Ovary (tissue), 9 donors: ENCODE measurements around the gene HBB. TPM values are rescaled to one million over a fixed set of nuclear protein-coding genes. Genes with fewer than 3 reads are reported as not detected.

Experiments used
- DNase-seq, 5 donors: peaks; one replicate each; pipeline ENCODE4 v3.0.0-alpha.2; 2019 to 2020
- H3K27ac ChIP-seq, 2 donors: fragments of 200-600 bp; one replicate each; pipeline versions ENCODE4 v1.5.1 to v1.8.0; 2019 to 2022
- H3K27me3 ChIP-seq: fragments of 200-600 bp; one replicate; pipeline ENCODE4 v1.8.0; 2022
- H3K36me3 ChIP-seq: fragments of 200-600 bp; sonication (generic); one replicate; pipeline ENCODE4 v1.5.1; 2019
- H3K4me1 ChIP-seq: one replicate; pipeline ENCODE4 v1.8.1; 2013; ENCODE audit warnings: mild to moderate bottlenecking, moderate library complexity; ENCODE audit not compliant: insufficient read depth
- H3K4me3 ChIP-seq: fragments of 200-600 bp; sonication (generic); one replicate; pipeline ENCODE4 v1.5.1; 2017
- H3K9me3 ChIP-seq, 2 donors: fragments of 200-600 bp in 1 of 2; sonication (generic) in 1 of 2; one replicate each; pipeline versions ENCODE4 v1.5.1 to v1.8.1; 2013 to 2019; ENCODE audit warnings: mild to moderate bottlenecking in 1 of 2, moderate library complexity in 1 of 2
- EP300 ChIP-seq: sonication (generic); formaldehyde crosslinking; IDR thresholded peaks from one replicate; pipeline ENCODE4 v1.6.1; 2017; ENCODE audit warnings: antibody characterized with exemption
- POLR2A ChIP-seq: fragments of 450-650 bp; IDR thresholded peaks from one replicate; pipeline ENCODE4 v1.6.1; 2017; ENCODE audit warnings: antibody characterized with exemption, mild to moderate bottlenecking, moderate library complexity
- WGBS, 3 donors: extraction: QIAGEN DNeasy Blood & Tissue Kit in 1 of 3; methylation state at CpG; one replicate each; pipeline versions ENCODE4 v1.1.5 to v1.1.7; 2013 to 2017; 5-methylcytosine and 5-hydroxymethylcytosine counted together
- intact Hi-C, 4 donors: fragments of 100-400 bp; cut with DNase I; formaldehyde crosslinking; loops; one replicate each; pipeline versions ENCODE4 v1.11.0 to v1.15.1; 2022 to 2023
- polyA plus RNA-seq, 2 donors: library from polyadenylated mRNA; stranded (reverse); fragments of 200-250 nt in 1 of 2; fragments of 350-450 nt in 1 of 2; fragmentation: Illumina TruSeq in 1 of 2; extraction: RNeasy Lipid Tissue Mini Kit (QIAGEN cat#74804) in 1 of 2; gene quantifications; one replicate each; pipeline ENCODE4 v1.2.3, GENCODE V29; 2013 to 2014
- total RNA-seq, 7 donors: library from RNA; depleted of rRNA in 2 of 7; stranded (reverse); fragments of >200 nt in 2 of 7; fragmentation: NEBNext Ultra II Directional in 3 of 7; extraction: Animal tissue kit (Norgen Biotek cat#: 25700) in 3 of 7; gene quantifications; one replicate each; pipeline versions ENCODE4 v1.1.0 to v1.2.4, GENCODE V29; 2016 to 2023
- TF ChIP-seq, protein P1 (sequence below), 3 donors: fragments of 450-650 bp in 2 of 3; fragments of 200-600 bp in 1 of 3; IDR thresholded peaks; one replicate each; pipeline versions ENCODE4 v1.5.1 to v1.8.0; 2016 to 2022; ENCODE audit warnings: antibody characterized with exemption in 3 of 3, mild to moderate bottlenecking in 1 of 3
- donor health status: DM: no; HTN: no; CAD: no; lungs with moderate emphysema.
- donor health status: DM: no; HTN: no; CAD: no.
- donor health status: Bipolar disorder and iron deficiency.
- donor health status: DM: yes; HTN: yes; CAD: no.
- donor health status: DM: no; HTN: no; CAD: no.
- donor health status: DM: yes; HTN: yes; CAD: no.

The HBB gene
- total and polyA plus RNA-seq, 9 donors = 9.1 to 393 (median 118) TPM

GRCh38 chr11:5247472-5248192 lies 20.8 kb upstream of the HBB start:
- Histone ChIP-seq H3K4me1 (no peaks in the 10 kb centered on the region), H3K36me3 (no peaks in the 10 kb centered on the region), H3K27ac (no peak overlapping the region), H3K9me3 (no peaks in the 10 kb centered on the region), H3K4me3 (no peak overlapping the region), H3K27me3 (no peaks in the 10 kb centered on the region)
- TF ChIP-seq, protein P1, sequence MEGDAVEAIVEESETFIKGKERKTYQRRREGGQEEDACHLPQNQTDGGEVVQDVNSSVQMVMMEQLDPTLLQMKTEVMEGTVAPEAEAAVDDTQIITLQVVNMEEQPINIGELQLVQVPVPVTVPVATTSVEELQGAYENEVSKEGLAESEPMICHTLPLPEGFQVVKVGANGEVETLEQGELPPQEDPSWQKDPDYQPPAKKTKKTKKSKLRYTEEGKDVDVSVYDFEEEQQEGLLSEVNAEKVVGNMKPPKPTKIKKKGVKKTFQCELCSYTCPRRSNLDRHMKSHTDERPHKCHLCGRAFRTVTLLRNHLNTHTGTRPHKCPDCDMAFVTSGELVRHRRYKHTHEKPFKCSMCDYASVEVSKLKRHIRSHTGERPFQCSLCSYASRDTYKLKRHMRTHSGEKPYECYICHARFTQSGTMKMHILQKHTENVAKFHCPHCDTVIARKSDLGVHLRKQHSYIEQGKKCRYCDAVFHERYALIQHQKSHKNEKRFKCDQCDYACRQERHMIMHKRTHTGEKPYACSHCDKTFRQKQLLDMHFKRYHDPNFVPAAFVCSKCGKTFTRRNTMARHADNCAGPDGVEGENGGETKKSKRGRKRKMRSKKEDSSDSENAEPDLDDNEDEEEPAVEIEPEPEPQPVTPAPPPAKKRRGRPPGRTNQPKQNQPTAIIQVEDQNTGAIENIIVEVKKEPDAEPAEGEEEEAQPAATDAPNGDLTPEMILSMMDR (IDR thresholded peaks at IDR 0.05) = no peak
- TF ChIP-seq EP300 = no peak
- no peak for TF ChIP-seq POLR2A
- DNase-seq = no peak
- WGBS, 3 donors = 23 to 33% (median 29%) methylated on average over 3 of the region's 3 CpGs
- intact Hi-C loops = no loop called here

- WGBS, 3 donors = 49 to 62% (median 53%) methylated on average over 6 of the region's 6 CpGs
- Histone ChIP-seq H3K4me1 (no peaks in the 10 kb centered on the region), H3K27me3 (no peaks in the 10 kb centered on the region), H3K36me3 (no peaks in the 10 kb centered on the region), H3K9me3 (no peaks in the 10 kb centered on the region), H3K27ac (no peak overlapping the region), H3K4me3 (no peak overlapping the region)
- no peak for DNase-seq
- intact Hi-C loops = no loop called here
- no peak for TF ChIP-seq EP300
- TF ChIP-seq POLR2A = no peak
- TF ChIP-seq, protein P1 (IDR thresholded peaks at IDR 0.05) = no peak
Observed at GRCh38 chr11:5246772-5247471, 20.1 kb upstream of the HBB start.

GRCh38 chr11:5245155-5245554 lies 18.3 kb upstream of the HBB start:
- DNase-seq = no peak
- Histone ChIP-seq H3K4me1 (no peaks in the 10 kb centered on the region), H3K36me3 (no peaks in the 10 kb centered on the region), H3K27me3 (no peaks in the 10 kb centered on the region), H3K9me3 (no peaks in the 10 kb centered on the region), H3K4me3 (no peak overlapping the region), H3K27ac (no peak overlapping the region)
- 88 to 95% (median 88%) methylated on average over 2 of the region's 2 CpGs for WGBS, 3 donors
- TF ChIP-seq, protein P1 (IDR thresholded peaks at IDR 0.05) = no peak
- TF ChIP-seq POLR2A (no peak), EP300 (no peak)
- intact Hi-C loops = no loop called here

- TF ChIP-seq, protein P1 (IDR thresholded peaks at IDR 0.05) = no peak
- TF ChIP-seq EP300 = no peak
- no peak for TF ChIP-seq POLR2A
- Histone ChIP-seq H3K27me3 (no peaks in the 10 kb centered on the region), H3K9me3 (no peaks in the 10 kb centered on the region), H3K27ac (no peak overlapping the region), H3K36me3 (no peaks in the 10 kb centered on the region), H3K4me1 (no peaks in the 10 kb centered on the region), H3K4me3 (no peak overlapping the region)
- no peak for DNase-seq
- intact Hi-C loops = no loop called here
- whole genome bisulfite sequencing, 3 donors = 77 to 85% (median 81%) methylated on average over 4 of the region's 4 CpGs
Observed at GRCh38 chr11:5243816-5244180, 16.9 kb upstream of the HBB start.
